DND-41 (cell line): ENCODE measurements around the gene TCF23.

Experiments used
- ATAC-seq: fragments of 200-7000 bp; cut with Tn5 transposase; 3 replicates; pipeline ENCODE4 v1.9.1; 2021; ENCODE audit warnings: low read depth; ENCODE audit not compliant: insufficient read depth
- DNase-seq: peaks from one replicate; pipeline ENCODE4 v3.0.0-alpha.2; 2020
- H2AFZ ChIP-seq: 2 replicates; pipeline ENCODE4 v1.6.0; 2012; ENCODE audit warnings: low read depth, low read length
- H3K27ac ChIP-seq: 2 replicates; pipeline ENCODE4 v1.5.1; 2012; ENCODE audit warnings: low read length, inconsistent platforms
- H3K27me3 ChIP-seq: fragments of 200-600 bp; sonication (generic); 2 replicates; pipeline ENCODE4 v1.6.0; 2012; ENCODE audit warnings: low read length, mild to moderate bottlenecking, inconsistent platforms; ENCODE audit not compliant: insufficient read depth, poor library complexity
- H3K36me3 ChIP-seq: 2 replicates; pipeline ENCODE4 v1.5.1; 2012; ENCODE audit warnings: low read length, inconsistent platforms; ENCODE audit not compliant: insufficient read depth
- H3K4me1 ChIP-seq: 2 replicates; pipeline ENCODE4 v1.5.1; 2012; ENCODE audit warnings: mild to moderate bottlenecking, low read length; ENCODE audit not compliant: insufficient read depth
- H3K4me2 ChIP-seq: 2 replicates; pipeline ENCODE4 v1.6.0; 2012; ENCODE audit warnings: mild to moderate bottlenecking, moderate library complexity, low read length, inconsistent platforms; ENCODE audit not compliant: insufficient read depth
- H3K4me3 ChIP-seq, 2 experiments: fragments of 200-600 bp in 1 of 2; shearing (Covaris generic) in 1 of 2; 2 replicates each; pipeline ENCODE4 v1.5.1; 2012 to 2016; ENCODE audit warnings: inconsistent platforms in 2 of 2, low read length in 2 of 2, mild to moderate bottlenecking in 2 of 2, low read depth in 1 of 2, moderate library complexity in 1 of 2
- H3K79me2 ChIP-seq: 2 replicates; pipeline ENCODE4 v1.6.0; 2012; ENCODE audit warnings: low read length, inconsistent platforms; ENCODE audit not compliant: insufficient read depth
- H3K9ac ChIP-seq: 2 replicates; pipeline ENCODE4 v1.6.0; 2012; ENCODE audit warnings: low read depth, mild to moderate bottlenecking, inconsistent platforms, low read length, moderate library complexity
- H3K9me3 ChIP-seq: 2 replicates; pipeline ENCODE4 v1.5.1; 2012; ENCODE audit warnings: low read length, moderate library complexity, mild to moderate bottlenecking, inconsistent platforms; ENCODE audit not compliant: insufficient read depth, severe bottlenecking
- H4K20me1 ChIP-seq: 2 replicates; pipeline ENCODE4 v1.6.0; 2012; ENCODE audit warnings: low read length; ENCODE audit not compliant: insufficient read depth
- EZH2 ChIP-seq: IDR thresholded peaks from 3 replicates; pipeline ENCODE4 v1.6.1; 2012; ENCODE audit warnings: borderline replicate concordance, low read depth, mild to moderate bottlenecking, moderate library complexity, low read length, inconsistent platforms; ENCODE audit not compliant: severe bottlenecking
- TF ChIP-seq, protein P1 (sequence below): IDR thresholded peaks from 2 replicates; pipeline ENCODE4 v1.5.1; 2012; ENCODE audit warnings: borderline replicate concordance, low read length, moderate library complexity, mild to moderate bottlenecking; ENCODE audit not compliant: poor library complexity, severe bottlenecking; ENCODE audit errors: extremely low read depth

TCF23 gene

GRCh38 chr2:27201675-27202074, 52.9 kb downstream of the TCF23 start:
- peaks cover 11% of the 10 kb centered on the region; the same call in 1 of the 2 replicates for H4K20me1 ChIP-seq
- H3K27me3 ChIP-seq, result no peaks in the 10 kb centered on the region
- H3K4me3 ChIP-seq, result no peak overlapping the region
- peaks cover 70% of the 10 kb centered on the region for H3K36me3 ChIP-seq
- no peaks in the 10 kb centered on the region for H3K9me3 ChIP-seq
- no peak overlapping the region for H3K9ac ChIP-seq
- DNase-seq (no peak), ATAC-seq (no peak)
- H3K4me2 ChIP-seq, result no peak overlapping the region
- no peaks in the 10 kb centered on the region for H3K79me2 ChIP-seq
- H2AFZ ChIP-seq, result no peak overlapping the region
- H3K4me1 ChIP-seq, result no peaks in the 10 kb centered on the region
- TF ChIP-seq EZH2, result no peak
- TF ChIP-seq, protein P1, sequence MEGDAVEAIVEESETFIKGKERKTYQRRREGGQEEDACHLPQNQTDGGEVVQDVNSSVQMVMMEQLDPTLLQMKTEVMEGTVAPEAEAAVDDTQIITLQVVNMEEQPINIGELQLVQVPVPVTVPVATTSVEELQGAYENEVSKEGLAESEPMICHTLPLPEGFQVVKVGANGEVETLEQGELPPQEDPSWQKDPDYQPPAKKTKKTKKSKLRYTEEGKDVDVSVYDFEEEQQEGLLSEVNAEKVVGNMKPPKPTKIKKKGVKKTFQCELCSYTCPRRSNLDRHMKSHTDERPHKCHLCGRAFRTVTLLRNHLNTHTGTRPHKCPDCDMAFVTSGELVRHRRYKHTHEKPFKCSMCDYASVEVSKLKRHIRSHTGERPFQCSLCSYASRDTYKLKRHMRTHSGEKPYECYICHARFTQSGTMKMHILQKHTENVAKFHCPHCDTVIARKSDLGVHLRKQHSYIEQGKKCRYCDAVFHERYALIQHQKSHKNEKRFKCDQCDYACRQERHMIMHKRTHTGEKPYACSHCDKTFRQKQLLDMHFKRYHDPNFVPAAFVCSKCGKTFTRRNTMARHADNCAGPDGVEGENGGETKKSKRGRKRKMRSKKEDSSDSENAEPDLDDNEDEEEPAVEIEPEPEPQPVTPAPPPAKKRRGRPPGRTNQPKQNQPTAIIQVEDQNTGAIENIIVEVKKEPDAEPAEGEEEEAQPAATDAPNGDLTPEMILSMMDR, result no peak
- no peak overlapping the region for H3K27ac ChIP-seq

GRCh38 chr2:27202854-27203253, 54.0 kb downstream of the TCF23 start:
- H4K20me1 ChIP-seq, result peaks cover 11% of the 10 kb centered on the region; the same call in 1 of the 2 replicates
- H3K27me3 ChIP-seq, result no peaks in the 10 kb centered on the region
- ATAC-seq (no peak), DNase-seq (no peak)
- no peak overlapping the region for H3K4me3 ChIP-seq
- no peak overlapping the region for H3K4me2 ChIP-seq
- TF ChIP-seq, protein P1, result no peak
- no peak for TF ChIP-seq EZH2
- H3K36me3 ChIP-seq, result peaks cover 81% of the 10 kb centered on the region
- H3K9ac ChIP-seq, result no peak overlapping the region
- no peak overlapping the region for H3K27ac ChIP-seq
- no peaks in the 10 kb centered on the region for H3K9me3 ChIP-seq
- no peak overlapping the region for H2AFZ ChIP-seq
- H3K79me2 ChIP-seq, result no peaks in the 10 kb centered on the region
- no peaks in the 10 kb centered on the region for H3K4me1 ChIP-seq

DNA sequence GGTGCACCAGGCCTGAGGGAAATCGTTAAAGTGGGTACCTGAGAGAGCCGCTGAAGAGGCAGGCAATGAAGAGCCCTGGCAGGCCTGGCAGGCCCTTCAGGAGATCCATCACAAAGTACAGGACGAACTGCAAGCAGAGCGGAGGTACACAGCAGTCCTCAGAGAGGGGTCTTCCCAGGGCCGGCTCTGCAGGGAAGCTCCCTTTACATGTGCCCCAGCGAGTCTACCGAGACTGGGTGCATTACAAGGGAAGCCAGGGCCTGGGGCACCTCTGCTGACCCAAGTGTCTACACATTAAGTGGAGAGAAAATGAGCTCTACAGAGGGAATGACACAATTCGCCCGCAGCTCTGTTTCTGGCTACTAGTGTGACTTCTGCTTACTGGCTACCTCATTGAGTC, 54.9 kb downstream of the TCF23 start:
- no peak for ATAC-seq
- H3K9me3 ChIP-seq, result no peaks in the 10 kb centered on the region
- TF ChIP-seq EZH2, result no peak
- TF ChIP-seq, protein P1, result no peak
- no peak overlapping the region for H3K4me2 ChIP-seq
- no peak overlapping the region for H3K9ac ChIP-seq
- no peaks in the 10 kb centered on the region for H3K79me2 ChIP-seq
- H3K4me1 ChIP-seq, result peaks cover 4% of the 10 kb centered on the region; the same call in 1 of the 2 replicates
- no peak overlapping the region for H3K4me3 ChIP-seq
- H4K20me1 ChIP-seq, result peaks cover 13% of the 10 kb centered on the region; the same call in 1 of the 2 replicates
- no peak overlapping the region for H3K27ac ChIP-seq
- DNase-seq, result no peak
- H3K36me3 ChIP-seq, result peaks cover 90% of the 10 kb centered on the region
- no peaks in the 10 kb centered on the region for H3K27me3 ChIP-seq
- H2AFZ ChIP-seq, result no peak overlapping the region

DNA sequence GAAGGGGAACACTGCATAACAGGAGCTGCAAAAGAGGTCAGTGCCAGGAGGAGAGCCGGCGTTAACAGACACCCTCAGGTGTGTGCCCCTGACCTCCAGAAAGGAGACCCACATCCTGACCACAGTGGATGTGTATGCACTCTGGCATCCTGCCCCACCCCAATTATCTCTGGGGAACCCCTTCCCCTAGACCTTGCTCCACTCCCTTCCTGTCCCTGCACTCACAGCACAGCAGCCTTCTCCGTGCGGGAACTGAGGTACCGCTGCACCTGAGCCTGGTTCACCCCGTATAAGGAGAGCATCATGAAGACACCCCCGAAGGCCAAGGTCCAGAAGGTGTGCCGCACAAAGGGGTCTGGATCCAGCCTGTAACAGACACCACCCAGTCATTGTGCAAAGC, 55.8 kb downstream of the TCF23 start:
- DNase-seq, result no peak
- peaks cover 96% of the 10 kb centered on the region for H3K36me3 ChIP-seq

More for the DNA sequence above, 55.8 kb downstream of the TCF23 start:
- Histone ChIP-seq H2AFZ (no peak overlapping the region), H3K4me3 (no peak overlapping the region), H3K4me1 (peaks cover 12% of the 10 kb centered on the region), H3K27me3 (no peaks in the 10 kb centered on the region), H3K9me3 (no peaks in the 10 kb centered on the region), H3K9ac (no peak overlapping the region), H4K20me1 (peaks cover 13% of the 10 kb centered on the region; the same call in 1 of the 2 replicates), H3K27ac (no peak overlapping the region), H3K4me2 (no peak overlapping the region), H3K79me2 (peaks cover 7% of the 10 kb centered on the region; the same call in 1 of the 2 replicates)
- TF ChIP-seq EZH2, result no peak
- TF ChIP-seq, protein P1, result no peak
- ATAC-seq, result no peak
